Measurements from ENCODE around the gene ASPA.
"Not testable (repeated sequence)": the region's sequence is repeated elsewhere in the genome, so short reads cannot be mapped to it uniquely, and the experiment has no call there.

The ASPA gene

DNA sequence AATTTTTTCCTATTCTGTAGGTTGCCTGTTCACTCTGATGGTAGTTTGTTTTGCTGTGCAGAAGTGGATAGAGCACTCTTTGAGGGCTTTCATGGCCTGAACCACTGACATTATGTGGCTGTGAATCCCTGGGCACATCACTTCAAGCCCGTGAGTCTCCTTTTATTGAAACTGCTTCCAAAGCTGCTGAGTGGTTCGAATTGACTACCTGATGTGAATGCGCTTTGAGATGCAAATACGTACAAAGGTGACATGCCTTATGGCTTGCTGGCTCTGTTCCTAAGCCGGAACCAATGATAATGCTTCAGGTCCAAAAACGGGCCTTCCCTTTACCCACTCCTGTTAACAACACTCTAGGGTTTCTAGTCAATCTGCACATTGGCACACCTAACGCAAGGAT lies 34.3 kb downstream of the ASPA start:
- DNase-seq: no peak

DNA sequence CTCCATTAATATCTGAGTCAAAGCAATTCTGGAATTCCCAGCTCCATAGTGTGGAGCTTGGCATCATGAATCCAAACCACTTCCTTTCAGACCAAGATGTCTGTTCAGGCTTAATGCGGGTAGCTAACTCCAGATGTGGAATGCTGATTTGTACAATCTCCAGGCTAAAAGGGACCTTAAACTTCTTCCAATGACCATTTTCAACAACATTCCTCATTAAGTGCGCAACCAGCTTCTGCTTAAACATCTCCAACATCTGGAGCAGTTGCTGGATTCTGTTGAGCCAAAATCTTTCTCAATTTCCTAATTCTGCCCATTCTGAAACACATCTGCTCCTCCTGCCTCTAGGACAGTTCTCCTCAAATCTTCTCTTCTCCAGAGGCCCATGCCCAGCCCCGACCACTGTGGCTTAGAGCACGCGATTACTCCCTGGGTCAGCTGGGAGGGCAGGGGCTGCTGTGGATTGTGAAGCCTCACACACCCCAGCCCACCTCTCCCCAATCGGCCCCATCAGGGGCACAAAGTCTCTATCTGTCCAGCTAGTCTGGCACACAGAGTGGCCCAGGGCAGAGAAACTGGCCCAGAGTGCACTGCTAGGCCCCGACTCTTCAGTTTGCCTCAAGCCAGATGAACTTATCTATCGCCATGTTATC lies 36.2 kb downstream of the ASPA start:
- DNase-seq: no peak

DNA sequence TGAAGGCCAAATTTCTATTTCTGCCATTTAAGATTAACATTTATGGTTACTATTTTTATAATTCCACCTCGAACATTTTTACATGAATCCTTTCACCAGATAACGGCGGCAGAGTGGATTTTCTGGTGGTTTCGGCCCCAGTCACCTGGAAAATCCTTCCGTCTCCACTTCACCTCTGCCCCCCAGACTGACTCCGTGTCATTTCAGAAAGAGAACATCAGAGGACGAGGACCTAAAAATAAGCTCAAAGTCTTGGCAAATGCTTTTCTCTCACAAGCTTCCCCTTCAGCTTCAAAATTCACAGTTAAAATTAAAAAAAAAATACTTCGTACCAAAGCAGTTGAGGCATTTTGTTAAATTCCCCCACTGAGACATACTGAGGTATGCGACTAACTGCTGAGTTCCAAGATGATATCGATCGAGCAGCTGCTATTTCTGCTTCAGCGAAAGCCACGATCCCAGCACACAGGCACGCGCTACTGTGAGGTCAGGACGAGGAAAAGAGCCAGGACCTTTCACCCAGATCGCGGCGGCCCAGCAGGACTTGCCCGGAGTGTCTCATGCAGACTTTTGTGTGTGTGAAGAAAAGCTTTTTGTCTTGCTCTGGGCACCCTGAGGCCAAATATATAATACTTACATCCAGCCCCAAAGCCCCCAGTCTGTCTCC lies 36.8 kb downstream of the ASPA start:
- no peak for DNase-seq

DNA sequence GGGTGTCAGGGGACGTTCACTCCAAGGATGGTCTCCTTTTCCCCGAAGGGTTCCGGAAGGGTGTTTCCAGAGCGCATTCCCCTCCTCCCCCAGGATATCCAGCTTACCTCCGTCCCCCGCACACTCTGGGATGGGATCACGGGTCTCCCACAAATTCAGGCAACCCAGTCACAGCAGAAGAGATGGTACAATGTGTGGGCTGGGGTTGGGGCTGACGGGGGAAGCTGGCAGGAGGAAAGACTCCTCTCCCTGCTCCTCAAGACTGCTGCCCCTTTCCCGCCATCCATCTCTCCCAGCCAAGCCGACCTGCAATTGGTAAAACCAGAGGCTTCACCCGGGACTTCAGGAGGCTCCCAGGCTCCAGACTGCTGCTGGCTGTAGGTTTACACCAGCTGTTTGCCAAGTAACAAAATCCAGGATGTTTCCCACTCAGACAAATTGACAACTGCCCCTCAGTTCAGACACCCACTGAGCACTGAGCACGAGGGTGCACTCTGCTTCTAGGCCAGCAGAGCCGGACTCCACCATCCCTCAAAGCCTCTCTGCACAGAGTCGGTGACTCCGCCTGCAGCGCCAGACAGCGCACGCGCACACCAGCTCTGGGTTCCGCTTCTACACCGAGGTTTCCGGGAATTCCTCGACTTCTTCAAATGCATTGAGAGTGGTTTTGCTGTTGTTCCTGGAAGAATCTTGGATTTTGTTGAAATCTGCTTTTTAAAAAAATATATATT lies 37.7 kb downstream of the ASPA start:
- DNase-seq: no peak

DNA sequence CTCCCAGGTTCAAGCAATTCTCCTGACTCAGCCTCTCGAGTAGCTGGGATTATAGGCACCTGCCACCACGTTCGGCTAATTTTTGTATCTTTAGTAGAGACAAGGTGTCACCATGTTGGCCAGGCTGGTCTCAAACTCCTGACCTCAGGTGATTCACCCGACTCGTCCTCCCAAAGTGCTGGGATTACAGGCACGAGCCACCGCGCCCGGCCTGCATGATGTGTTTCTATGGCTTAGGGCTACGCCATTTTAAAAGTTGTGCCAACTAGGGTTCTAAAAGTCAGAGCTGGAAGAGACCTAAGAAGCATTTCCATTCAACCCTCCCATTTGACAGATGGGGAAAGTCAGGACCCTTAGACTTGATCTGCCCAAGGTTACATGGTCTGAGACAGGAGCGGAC lies 38.4 kb downstream of the ASPA start:
- DNase-seq: not testable (repeated sequence)

DNA sequence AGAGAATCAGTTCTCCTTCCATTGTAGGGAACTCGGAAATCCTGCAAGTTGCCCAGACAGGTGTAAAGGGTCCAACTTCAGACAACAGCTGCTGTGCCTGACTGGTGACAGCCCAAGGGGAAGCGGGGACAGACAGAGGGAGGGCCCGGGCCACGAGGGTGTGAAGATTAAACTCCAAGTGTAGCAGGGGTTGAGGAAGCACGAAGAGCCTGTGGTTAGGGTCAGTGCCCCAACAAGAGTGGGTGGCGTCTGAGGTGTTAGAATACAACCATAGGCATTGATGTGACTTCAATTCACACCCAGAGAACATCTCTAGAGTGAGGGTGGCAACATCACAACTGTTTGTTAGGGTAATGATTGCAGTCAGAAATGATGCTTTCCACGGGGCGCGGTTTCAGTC lies 39.1 kb downstream of the ASPA start:
- DNase-seq: no peak

DNA sequence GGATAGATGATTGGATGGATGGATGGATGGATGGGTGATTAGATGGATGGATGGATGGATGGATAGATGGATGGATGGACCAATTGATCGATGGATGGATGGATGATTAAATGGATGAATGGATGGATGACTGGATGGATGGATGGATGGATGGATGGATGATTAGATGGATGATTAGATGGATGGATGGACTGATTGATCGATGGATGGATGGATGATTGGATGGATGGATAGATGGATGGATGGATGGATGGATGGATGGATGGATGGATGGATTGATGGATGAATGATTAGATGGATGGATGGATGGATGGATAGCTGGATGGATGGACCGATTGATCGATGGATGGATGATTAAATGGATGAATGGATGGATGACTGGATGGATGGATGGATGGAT lies 43.7 kb downstream of the ASPA start:
- DNase-seq: not testable (repeated sequence)

DNA sequence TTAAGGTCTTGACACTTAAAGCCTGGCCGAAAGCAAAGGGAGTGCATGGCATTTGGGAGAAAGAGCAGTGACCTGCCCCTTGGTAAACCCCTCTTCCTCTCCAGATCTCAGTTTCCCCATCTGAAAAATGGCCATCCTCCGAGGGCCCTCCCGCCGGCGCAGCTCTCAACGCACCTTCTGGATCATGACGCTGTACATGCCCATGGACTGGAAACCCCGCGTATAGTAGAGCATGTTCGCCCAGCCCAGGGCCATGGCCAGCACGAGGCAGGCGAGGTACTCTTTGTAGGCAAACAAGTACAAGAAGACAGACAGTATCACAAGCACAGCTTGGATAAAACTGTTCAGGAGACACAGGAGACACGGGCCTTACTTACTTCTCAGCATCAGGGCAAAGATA lies 48.2 kb downstream of the ASPA start:
- no peak for DNase-seq

DNA sequence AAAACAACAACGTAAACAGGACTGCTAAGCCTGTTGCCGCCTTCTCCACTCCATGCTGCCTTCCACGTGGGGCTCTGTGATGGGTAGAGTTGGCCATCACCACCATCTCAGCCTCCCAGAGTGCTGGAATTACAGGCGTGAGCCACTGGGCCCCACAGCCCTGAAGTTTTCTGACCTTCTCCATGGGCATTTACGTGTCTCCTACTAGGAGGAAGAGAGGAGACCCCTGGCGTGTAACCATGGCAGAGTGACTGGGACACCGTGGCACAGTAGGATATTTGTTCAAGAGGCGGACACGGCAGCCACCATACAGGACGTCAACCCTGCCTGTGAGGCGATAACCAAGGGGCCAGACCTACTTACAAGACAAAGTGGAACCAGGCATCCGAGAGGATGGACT lies 50.7 kb downstream of the ASPA start:
- no peak for DNase-seq

DNA sequence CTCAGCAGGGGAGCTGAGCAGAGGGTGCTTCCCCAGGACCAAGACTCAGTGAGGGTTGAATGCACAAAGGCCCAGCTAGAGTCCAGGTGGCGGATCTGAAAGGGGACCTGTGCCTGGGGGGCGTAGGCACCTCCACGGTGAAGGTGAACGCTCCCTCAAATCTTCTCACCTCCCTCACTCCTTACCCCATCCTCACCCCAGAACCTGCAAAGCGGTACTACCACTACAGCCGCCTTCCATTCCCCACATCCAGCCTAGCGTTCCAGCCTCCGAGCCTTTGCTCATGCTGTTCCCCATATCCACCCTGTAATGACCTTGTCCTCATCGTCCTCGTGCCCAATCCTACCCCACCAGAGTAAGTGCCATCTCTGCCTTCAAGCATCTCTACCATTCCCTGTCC lies 51.2 kb downstream of the ASPA start:
- no peak for DNase-seq

DNA sequence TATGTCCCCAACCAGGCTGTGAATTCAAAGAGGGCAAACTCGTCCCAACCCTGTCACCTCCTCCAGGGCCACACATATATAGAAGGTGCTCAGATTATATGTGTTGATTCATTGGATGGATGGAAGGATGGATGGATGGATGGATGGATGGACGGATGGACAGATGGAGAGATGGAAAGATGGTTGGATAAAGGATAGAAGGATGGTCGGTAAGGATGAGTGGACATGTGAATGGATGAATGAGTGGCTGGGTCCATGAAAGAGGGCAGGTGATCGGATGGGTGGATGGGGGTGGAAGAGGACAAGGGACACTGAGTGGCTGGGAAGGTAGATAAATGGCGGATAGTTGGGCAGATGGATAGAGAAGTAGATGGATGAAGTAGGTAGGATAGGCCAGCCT lies 51.7 kb downstream of the ASPA start:
- DNase-seq: no peak

DNA sequence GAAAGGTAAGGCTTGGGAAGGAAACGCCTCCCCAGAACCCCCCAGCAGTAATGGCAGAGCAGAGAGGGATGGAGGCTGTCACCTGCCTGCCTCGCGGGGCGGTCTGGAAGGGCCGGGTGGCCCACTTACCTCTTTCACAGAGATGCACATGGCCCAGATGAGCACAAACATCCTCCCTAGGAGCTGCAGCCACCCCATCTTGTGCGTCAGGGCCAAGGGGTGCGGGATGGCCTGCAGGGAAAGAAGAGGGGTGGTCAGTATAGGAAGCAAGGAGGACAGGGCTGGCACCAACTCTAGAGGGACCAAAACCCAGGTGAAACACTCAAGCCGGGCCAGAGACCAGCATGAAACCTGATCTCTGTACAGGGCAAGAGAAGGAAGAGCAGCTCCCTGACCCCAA lies 52.1 kb downstream of the ASPA start:
- no peak for DNase-seq

DNA sequence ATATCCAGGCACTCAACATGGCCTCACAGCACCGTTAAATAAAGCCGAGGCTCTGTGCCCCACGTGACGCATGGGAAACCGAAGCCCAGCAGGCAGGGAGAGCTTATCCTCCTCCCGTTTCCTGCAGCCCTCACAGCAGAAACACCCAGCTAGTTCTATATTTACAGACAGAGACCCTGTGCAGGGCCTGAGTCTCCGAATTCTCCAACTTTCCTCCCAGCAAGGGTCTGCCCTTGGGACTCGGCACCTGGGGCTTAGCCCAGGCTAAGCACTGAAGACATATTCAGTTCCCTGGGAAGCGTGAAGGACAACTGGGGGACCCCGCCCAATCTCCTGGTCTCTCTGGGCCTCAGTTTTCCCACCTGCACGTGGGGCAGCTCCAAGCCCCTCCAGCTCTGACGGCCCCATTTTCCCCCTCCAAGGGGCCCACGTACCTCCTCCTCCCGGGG lies 52.6 kb downstream of the ASPA start:
- no peak for DNase-seq

DNA sequence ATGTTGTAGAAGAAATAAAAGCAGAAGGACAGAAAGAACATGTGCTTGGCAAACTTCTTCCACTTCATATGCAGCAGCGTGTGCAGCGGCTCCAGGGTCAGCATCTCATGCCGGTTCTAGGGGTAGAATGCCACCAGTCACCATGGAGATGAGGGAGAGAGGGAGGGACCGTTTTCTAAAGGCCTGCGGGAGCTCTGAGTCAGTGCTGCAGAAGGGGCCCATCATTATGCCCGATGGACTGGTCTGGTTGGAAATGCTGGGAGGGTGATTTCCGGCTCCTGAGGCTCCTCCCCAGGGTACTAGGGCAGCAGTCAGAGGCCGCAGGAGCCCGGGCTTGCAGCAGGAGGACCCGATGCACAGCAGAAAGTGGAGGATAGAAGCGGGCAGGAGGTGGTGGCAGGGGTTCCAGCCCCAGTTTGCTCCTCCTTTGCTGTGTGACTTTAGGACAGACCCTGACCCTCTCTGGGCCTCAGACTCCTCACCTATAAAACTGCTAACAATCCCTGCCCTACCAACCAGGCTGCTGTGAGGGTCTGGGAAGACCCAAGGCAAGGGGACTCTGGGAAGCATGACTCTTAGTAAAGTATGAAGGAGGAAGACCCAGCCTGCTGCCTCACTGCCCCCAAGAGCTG lies 53.2 kb downstream of the ASPA start:
- DNase-seq: no peak

DNA sequence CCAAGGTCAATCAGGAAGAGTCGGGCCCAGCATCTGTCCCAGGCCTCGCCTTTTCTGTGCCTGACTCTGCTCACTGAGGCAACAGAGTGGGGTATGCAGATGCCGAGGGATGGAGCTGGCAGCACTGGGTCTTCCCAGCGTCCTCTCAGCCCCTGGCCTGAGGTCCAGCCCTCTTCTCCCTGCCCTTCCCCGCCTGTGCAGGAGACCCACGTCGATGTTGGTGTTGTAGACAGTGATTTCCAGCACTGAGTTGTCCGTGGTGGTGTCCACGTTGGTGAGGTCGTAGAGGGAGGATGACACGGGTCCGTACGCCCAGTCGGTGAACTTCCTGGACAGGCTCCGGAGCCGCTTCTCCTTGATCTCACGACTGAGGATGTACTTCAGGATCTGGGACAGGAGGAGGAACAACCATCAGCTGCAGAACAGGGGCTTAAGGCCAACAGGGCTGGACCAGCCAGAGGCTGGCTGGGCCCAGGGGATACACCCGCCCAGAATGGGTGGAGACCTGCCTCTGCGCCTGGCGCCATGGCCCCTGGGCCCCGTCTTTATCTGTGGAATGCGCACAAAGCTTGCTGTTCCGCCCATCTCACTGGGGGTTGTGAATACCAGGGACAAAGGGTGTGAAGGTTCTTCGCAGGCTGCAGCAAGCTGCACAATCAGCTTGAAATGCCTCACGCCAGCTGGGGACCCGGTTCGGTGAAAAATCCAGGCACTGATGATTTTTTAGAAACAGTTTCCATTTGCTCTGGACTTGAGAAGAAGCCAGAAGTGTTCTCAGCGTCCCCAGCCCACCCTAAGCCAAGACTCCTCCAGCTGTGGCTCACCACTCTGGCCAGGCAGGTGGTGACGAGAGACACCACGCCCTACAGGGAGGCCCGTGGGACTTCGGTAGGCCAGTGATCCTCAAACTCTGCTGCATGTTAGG lies 54.3 kb downstream of the ASPA start:
- DNase-seq: no peak

DNA sequence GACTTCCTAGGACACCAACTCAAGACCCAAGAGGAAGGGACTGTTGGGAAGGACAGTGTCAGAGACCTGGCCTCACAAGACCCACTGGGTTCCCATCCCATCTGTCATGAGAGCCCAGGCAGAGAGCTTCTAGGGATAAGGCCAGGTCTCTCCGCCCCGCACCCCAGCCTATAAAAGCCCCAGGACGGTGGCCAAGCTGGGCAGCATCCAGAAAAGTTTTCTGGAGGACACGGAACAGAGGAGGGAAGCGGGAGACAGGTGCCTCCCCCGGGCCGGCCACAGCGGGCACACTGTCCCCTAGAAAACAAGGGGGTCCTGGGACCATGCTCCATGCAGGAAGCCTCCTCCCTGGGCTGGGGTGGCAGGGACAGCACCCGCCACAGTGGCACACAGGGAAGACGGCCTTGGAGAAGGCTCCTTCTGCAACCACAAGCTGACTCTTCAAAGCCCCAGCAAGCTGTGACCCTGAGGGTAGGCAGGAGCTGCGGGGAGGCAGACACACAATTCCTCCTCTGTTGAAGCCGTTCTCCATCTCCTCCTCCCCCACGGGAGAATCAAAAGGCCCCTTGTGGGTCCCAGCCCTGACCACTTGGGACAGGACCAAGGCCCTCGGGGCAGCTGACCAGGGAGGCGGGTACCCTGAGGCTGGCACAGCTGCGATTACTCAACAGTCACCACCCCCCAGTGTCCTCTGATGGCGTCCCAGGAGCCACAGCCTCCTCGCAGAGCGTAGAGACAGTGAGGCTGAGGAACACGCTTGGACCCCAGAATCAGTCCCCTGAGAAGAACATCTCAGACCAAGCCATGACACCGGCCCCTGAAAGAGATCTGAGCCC lies 55.7 kb downstream of the ASPA start:
- DNase-seq: no peak

DNA sequence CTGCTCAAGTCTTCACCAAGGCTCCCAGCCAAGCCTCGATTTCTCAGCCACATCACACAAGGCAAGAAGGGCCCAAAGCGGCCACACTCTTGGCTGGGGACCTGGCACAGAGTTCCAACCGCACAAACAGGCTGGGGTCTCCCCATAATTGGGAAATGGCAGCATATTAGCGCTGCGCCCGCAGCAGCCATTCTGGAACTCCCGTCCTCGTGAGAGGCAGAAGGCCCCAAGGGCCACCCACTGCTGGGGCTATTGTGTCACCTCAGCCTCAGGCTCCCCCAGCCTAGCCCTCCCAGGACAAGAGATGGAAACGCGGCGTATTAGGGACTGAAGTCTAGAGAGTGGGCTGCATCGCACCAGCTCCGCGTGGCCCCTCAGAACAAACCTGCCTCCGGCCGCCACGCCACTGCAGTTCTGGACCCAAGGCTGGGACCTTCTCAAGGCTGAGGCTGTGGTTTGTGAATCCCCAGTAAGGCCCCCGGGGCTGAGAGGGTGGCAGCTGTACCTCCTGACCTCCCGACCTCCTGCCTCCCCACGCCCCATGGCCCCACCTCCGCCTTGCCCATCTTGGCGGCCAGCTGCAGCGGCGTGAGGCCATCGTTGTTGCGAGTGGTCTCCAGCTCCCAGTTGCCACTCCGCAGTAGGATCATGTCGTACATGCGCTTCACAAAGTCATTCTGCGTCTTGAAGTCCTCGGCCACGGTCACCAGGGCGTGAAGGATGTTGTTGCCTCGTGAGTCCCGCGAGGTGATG lies 56.5 kb downstream of the ASPA start:
- no peak for DNase-seq

DNA sequence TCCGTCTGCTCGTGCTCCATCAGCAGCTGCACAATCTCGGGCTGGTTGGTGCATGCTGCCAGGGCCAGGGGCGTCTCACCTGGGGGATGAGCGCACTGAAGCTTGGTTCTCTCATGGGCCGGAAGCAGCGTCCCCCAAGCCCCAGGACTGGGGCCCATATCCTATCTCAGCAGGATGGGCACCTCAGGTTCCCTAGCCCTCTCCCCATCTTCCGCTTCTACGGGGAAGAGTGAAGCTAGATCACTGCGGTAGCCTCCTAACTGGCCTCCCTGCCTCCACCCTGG lies 57.0 kb downstream of the ASPA start:
- DNase-seq: no peak

DNA sequence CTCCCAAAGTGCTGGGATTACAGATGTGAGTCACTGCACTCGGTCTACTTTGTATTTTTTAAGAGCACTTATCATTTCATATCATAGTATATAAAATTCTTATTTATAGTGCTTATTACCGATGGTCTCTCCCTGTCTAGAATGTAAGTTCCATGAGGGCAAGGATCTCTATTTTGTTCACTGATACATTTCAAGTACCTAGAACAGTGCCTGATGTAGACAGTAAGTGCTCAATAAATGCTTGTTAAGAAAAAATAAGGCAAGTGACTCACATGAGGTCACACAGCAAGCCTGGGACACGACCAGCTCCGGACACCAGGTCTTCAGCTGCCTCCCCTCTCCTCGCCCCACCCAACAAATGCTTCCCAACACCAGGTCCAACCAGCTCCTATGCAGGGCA lies 58.0 kb downstream of the ASPA start:
- no peak for DNase-seq

DNA sequence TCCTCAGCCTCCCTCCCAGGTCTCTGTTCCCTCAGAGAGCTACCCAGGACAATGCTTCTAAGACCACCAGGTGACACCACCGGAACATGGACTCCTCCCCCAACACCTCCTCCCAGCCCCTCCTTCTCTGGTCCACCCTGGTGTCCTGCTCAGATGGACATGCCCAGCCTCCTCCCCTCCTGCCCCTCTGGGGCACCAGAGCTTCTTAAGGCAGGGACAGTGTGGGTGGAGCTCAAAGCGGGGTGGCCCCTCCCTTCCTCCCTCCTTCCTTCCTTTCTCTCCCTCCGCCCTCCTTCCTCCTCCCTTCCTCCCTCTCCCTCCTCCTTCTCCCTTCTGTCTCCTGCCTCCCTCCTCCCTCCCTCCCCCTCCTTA lies 59.1 kb downstream of the ASPA start:
- DNase-seq: no peak

Data from activated CD4-positive, alpha-beta T cell treated with anti-CD3 and anti-CD28 coated beads for 4 hours (primary cell).